GM11168 (cell line): ENCODE data around the gene TBC1D5.

Experiments used
- in situ Hi-C: fragments of 300-500 bp; cut with MboI; formaldehyde crosslinking; loops from one replicate; pipeline ENCODE4 v1.12.0; 2022; ENCODE audit warnings: low sequenced_read_pairs; ENCODE audit not compliant: unreplicated experiment

Gene TBC1D5

GRCh38 chr3:17607905-17608304 is 134.5 kb downstream of the TBC1D5 start:
- in situ Hi-C loops: loop anchor here (25.0 kb wide), 1 partner anchor 229 kb away; no protein-coding TSS in a partner anchor

- in situ Hi-C loops: loop anchor here (25.0 kb wide), 1 partner anchor 231 kb away; no protein-coding TSS in a partner anchor
Measured at GRCh38 chr3:17605934-17606333, 136.5 kb downstream of the TBC1D5 start.

- in situ Hi-C loops: loop anchor here (25.0 kb wide), 1 partner anchor 232 kb away; no protein-coding TSS in a partner anchor
Measured at GRCh38 chr3:17605032-17605431, 137.4 kb downstream of the TBC1D5 start.

GRCh38 chr3:17602126-17602525 is 140.3 kb downstream of the TBC1D5 start:
- in situ Hi-C loops: loop anchor here (25.0 kb wide), 1 partner anchor 235 kb away; no protein-coding TSS in a partner anchor

- in situ Hi-C loops: no loop called here
Measured at GRCh38 chr3:17592956-17593355, 149.5 kb downstream of the TBC1D5 start.

GRCh38 chr3:17590465-17590864 is 152.0 kb downstream of the TBC1D5 start:
- in situ Hi-C loops: no loop called here

DNA sequence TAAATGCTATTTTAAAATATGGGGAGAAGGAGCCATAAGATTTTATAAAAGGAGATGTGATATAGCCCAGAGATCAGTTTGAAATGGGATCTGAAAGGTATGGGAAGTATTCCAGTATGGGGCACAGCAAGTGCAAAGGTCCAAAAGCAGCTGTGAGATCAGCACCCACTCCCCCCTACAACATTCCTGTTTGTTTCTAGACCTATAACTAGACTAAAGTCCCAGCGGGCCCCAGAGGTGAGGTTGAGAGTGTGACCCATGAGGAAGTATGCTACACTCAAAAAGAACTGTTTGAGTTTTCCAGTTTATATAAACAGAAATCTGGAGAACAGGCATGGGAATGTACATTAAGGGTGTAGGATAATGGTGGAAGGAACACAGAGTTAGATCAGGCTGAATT is 152.5 kb downstream of the TBC1D5 start:
- in situ Hi-C loops: no loop called here

DNA sequence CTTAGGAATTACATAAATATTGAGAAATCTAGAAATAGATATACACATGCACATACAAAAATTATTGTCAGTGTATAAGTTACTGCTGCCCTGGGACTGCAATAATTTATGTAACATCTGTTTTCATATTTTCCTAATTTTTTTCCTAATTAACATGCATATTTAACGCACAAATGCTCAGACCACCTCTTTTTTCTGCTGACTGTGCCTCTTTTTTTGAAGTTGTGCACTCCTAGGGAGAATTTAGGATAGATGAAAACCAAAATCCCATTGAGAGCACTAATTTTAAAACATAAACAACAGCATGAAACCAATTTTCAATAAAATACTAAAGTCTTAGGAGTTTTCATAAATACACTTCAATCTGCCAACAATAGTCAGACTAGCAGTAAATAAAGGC is 154.0 kb downstream of the TBC1D5 start:
- in situ Hi-C loops: no loop called here

DNA sequence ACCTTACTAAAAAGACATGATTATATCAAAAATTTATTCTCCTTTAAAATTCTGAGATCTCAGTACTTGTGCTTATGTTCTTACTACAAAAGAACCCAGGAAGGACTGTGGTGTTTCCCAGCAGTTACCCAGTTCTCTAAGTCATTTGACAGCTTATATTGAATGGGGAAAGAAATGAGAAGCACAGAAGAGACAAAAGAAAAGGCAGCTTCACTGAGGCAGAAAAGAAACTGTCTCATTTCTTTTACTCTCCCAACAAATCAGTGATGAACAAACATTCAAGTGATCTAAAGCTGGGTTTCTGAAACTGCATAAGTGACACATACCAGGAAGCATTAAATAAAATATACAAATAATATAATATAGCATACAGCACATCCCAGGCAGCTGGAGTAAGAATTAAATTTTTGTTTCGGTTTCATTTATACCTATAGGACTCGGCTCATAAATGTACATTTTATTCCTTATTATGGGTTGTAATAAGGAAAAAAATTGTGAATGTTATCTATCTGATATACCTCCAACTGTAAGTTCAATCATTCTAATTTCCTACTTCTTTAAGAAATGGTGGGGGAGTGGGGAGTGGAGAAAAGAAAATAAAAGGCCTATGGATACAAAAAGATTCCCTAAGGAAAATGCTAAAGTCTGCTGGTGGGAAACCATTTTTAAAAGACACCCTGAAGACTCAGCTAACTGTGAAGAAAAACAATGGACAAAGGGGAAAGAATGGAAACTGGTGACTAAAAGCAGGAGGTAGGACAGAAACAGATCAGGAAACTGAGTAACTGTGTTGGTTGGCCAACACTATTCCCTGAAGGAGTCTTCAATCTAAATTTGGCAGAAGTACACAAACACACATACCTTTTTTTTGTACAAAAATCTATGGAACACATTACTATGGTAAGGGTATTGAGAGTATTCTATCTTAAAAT is 156.8 kb downstream of the TBC1D5 start:
- in situ Hi-C loops: no loop called here

DNA sequence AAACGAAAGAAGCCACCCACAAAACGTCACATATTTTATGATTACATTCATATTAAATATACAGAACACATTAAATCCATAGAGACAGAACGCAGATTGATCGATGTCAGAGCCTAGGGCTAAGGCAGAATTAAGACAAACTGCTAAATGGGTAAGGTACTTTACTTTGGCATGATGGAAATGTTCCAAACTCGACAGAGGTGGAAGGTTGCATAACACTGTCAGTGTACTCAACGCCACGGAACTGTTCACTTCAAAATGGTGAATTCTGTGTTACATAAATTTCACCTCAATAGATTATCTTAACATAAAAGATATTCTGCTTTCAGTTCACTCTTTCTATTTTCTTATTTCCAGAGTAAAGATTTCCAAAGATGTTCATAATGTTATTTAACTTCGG is 158.4 kb downstream of the TBC1D5 start:
- in situ Hi-C loops: no loop called here

DNA sequence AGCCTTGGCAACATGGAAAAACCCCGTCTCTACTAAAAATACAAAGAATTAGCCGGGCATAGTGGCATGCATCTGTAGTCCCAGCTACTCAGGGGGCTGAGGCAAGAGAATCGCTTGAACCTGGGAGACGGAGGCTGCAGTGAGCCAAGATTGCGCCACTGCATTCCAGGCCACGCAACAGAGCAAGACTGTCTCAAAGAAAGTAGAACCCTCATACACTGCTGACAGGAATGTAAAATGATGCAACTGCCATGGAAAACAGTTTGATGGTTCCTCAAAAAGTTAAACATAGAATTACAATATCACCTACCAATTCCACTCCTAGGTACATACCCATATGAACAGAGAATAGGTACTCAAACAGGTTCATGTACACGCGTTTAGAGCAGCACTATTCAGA is 158.9 kb downstream of the TBC1D5 start:
- in situ Hi-C loops: no loop called here

DNA sequence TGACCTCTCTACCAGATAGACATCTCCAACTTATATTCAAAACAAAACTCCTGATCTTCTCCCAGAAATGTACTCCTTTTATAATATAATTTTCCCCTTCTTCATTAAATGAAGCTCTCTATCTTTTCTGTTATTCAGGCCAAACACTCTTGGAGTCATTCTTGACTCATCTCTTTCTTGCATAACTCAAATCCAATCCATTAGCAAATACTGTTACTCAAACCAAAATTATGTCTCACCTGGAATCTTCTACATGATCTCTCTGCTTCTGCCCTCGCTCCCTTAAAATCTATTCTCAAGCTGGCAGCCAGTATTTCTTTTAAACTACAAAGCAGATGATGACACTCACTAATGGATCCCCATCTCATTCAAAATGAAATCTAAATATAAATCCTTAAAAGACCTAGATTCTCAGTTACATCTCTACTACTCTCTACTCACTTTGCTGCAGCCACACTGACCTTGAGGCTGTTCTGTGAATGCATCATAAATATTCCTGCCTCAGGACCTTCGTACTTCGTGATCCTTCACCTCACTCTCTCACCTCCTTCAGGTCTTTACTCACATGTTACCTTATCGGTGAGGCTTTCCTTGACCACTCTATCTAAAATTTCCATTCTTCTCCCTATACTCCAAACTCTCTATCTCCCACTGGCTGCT is 160.9 kb downstream of the TBC1D5 start:
- in situ Hi-C loops: no loop called here

DNA sequence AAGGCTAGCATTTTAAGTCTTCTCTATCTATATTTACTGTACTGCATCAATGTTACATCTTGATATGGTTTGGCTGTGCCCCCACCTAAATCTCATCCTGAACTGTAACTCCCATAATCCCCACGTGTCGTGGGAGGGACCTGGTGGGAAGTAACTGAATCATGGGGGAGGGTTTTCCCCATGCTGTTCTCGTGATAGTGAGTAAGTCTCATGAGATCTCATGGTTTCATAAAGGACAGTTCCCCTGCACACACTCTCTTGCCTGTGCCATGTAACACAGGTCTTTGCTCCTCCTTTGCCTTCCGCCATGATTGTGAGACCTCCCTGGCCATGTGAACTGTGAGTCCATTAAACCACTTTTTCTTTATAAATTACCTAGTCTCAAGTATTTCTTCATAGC is 161.5 kb downstream of the TBC1D5 start:
- in situ Hi-C loops: no loop called here

- in situ Hi-C loops: no loop called here
Measured at GRCh38 chr3:17579289-17580031, 163.0 kb downstream of the TBC1D5 start.

DNA sequence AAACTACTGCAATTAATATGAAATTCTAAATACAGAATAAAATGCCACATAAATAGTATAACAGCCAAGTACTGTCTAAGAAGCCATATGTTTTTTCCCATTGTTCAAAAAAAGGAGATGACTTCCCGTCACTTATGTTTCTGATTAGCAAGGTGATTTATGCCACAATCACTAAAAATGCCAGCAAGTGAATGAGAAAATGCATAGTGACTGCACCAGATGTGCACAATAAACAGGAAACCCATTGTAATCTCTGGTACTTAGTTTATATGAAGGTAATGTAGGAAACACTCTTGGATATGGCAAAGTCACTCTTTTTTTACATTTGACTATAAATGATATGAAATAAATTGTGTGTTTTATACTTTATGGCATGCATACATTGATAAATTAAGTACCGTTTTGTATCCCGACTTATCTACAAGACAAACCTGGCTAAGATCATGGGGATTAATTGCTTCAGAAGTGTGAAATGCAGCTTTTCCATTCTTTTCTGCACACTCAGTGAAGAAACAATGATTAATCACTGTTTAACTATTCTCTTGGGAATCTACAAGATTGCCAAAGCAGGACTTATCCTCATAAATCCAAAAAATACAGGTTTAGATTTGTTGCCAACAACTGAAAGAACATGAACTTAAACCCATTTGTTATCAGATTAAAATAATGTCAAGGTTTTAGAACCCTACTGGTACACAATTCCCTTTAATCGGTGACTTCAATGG is 164.5 kb downstream of the TBC1D5 start:
- in situ Hi-C loops: no loop called here

- in situ Hi-C loops: no loop called here
Measured at GRCh38 chr3:17573396-17573795, 169.0 kb downstream of the TBC1D5 start.

- in situ Hi-C loops: no loop called here
Measured at GRCh38 chr3:17571686-17572085, 170.7 kb downstream of the TBC1D5 start.

- in situ Hi-C loops: no loop called here
Measured at GRCh38 chr3:17562845-17563244, 179.6 kb downstream of the TBC1D5 start.

- in situ Hi-C loops: no loop called here
Measured at GRCh38 chr3:17558565-17558964, 183.9 kb downstream of the TBC1D5 start.
